Naive B cell (primary cell): ENCODE results near the gene TGIF2. TPM values are rescaled to one million over a fixed set of nuclear protein-coding genes. Genes with fewer than 3 reads are reported as not detected.
A peak's percentile ranks its signal among the peaks of the same experiment; 100 is the strongest.
"Not testable (repeated sequence)": the region's sequence is repeated elsewhere in the genome, so short reads cannot be mapped to it uniquely, and the experiment has no call there.

Experiments
- ATAC-seq, 2 donors: fragments of 150-1000 bp; cut with Tn5 transposase; 2 replicates each; pipeline ENCODE4 v1.10.0; 2021; ENCODE audit warnings: low read depth in 2 of 2, mild to moderate bottlenecking in 2 of 2, moderate library complexity in 2 of 2
- DNase-seq: peaks from one replicate; pipeline ENCODE4 v3.0.0; 2022
- H3K27ac Mint-ChIP-seq, 6 donors: one replicate each; pipeline ENCODE4 v1.8.0; 2020 to 2022; ENCODE audit warnings: mild to moderate bottlenecking in 6 of 6, mixed read lengths in 6 of 6, moderate library complexity in 5 of 6, inconsistent platforms in 2 of 6
- H3K27me3 Mint-ChIP-seq, 3 donors: one replicate each; pipeline ENCODE4 v1.8.0; 2021 to 2022; ENCODE audit warnings: mixed read lengths in 3 of 3, mild to moderate bottlenecking in 1 of 3
- H3K36me3 Mint-ChIP-seq, 2 donors: one replicate each; pipeline ENCODE4 v1.8.0; 2020 to 2022; ENCODE audit warnings: mixed read lengths in 2 of 2, inconsistent platforms in 1 of 2, mild to moderate bottlenecking in 1 of 2
- H3K4me1 Mint-ChIP-seq, 3 donors: one replicate each; pipeline ENCODE4 v1.8.0; 2020 to 2022; ENCODE audit warnings: mixed read lengths in 3 of 3, inconsistent platforms in 1 of 3, mild to moderate bottlenecking in 1 of 3, moderate library complexity in 1 of 3
- H3K4me3 Mint-ChIP-seq, 8 donors: one replicate each; pipeline ENCODE4 v1.8.0; 2020 to 2022; ENCODE audit warnings: mild to moderate bottlenecking in 8 of 8, mixed read lengths in 8 of 8, moderate library complexity in 8 of 8, inconsistent platforms in 2 of 8
- H3K9me3 Mint-ChIP-seq, 7 donors: one replicate each; pipeline ENCODE4 v1.8.0; 2020 to 2022; ENCODE audit warnings: mixed read lengths in 7 of 7, mild to moderate bottlenecking in 5 of 7, inconsistent platforms in 2 of 7, moderate library complexity in 1 of 7
- polyA plus RNA-seq, 6 donors: library from polyadenylated mRNA; unstranded; fragments of 300-500 nt; fragmentation: Illumina TruSeq; gene quantifications; one replicate each; pipeline ENCODE4 v1.2.3, GENCODE V29; 2021; ENCODE audit warnings: low read depth in 6 of 6

TGIF2 gene
- polyA plus RNA-seq, 6 donors from 2014 or later, result 33.3 to 50.5 (median 39.9) TPM

DNA sequence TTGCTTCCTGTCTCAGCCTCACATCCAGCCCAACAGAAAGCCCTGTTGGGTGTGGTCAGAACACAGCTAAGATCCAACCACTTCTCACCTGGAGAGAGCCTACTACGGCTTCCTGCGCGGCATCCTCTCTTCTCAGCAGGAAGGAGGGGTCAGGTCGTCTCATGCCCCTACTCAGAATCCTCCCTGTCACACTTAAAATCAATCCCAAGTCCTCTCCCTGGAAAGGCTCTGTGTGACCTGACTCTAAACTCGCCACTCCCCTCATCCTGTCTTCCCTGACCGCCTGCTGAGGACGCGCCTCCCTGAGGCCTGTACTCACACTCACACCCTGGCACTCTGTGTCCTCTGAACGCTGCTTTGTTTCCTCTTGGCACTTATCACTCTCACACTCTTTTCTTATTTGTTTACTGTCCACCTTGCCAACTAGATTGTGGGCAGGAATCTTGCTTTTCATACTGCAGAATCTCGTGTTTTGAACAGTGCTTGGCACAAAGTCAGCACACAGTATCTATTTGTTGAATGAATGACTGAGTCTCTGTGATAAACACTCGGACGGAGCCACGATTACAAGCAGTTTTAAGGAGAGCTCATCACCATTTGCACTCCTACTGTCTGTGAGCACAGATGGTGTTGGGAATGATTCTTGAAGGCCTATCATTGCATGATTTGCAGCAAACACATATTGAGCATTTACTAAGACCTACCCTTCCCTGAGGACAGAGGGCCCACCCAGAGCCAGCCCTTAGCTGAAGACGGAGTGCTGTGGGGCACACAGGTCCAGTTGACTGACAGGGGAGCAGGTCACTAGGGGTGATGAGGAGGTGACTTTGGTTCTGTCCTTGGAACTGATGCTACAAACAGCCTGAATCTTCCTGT, 50.9 kb downstream of the TGIF2 start:
- no peak for DNase-seq
- ATAC-seq, result no peak
- H3K36me3 Mint-ChIP-seq, result no peaks in the 10 kb centered on the region
- H3K4me3 Mint-ChIP-seq, result no peak overlapping the region
- no peaks in the 10 kb centered on the region for H3K27me3 Mint-ChIP-seq
- H3K4me1 Mint-ChIP-seq, result peaks cover 0 to 5% (median 2%) of the 10 kb centered on the region in 3 donors
- H3K9me3 Mint-ChIP-seq, result no peaks in the 10 kb centered on the region
- peak overlapping the region in 3 of 6 donors; percentile 19 to 86 (median 84) for H3K27ac Mint-ChIP-seq

DNA sequence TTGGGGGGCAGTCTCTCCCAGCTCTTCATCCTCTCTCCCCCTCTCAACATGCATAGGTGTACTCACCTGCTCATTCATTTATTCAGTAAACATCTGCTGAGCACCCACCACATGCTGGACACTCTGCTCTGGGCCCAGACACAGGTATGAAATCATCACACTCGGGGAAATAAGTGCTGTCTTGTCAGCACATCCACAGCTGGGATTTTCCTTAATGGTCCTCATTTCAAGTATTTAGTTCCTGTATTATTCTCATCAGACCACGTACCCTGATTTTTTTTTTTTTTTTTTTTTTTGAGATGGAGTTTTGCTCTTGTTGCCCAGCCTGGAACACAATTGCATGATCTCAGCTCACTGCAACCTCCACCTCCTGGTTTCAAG, 51.5 kb downstream of the TGIF2 start:
- Mint-ChIP-seq H3K4me1 (peaks cover under 1 to 11% (median 8%) of the 10 kb centered on the region in 3 donors), H3K9me3 (no peaks in the 10 kb centered on the region), H3K27ac (peak overlapping the region in 2 of 6 donors; percentile 63 to 86), H3K4me3 (no peak overlapping the region), H3K27me3 (no peaks in the 10 kb centered on the region), H3K36me3 (no peaks in the 10 kb centered on the region)
- ATAC-seq, result no peak
- no peak for DNase-seq

DNA sequence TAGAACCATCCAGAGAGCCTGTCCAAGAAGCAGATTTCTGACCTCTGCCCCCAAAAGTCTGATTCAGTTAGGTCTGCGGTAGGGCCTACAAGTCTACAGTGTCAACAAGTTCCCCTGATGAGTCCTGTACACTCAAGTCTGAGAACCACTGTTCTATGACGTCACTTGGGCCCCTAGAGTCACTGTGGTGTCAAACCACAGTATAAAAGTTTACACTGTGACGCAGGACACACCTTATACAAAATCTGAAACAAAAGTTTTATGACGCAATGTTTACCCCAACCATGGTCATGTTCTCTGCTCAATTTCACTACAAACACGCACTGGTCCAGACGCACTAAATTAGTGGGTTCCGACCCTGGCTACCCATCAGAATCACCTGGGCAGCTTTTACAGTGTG, 54.7 kb downstream of the TGIF2 start:
- Mint-ChIP-seq H3K4me1 (peaks cover 3 to 14% (median 12%) of the 10 kb centered on the region in 3 donors), H3K27me3 (no peaks in the 10 kb centered on the region), H3K27ac (no peak overlapping the region), H3K36me3 (no peaks in the 10 kb centered on the region), H3K9me3 (no peaks in the 10 kb centered on the region), H3K4me3 (no peak overlapping the region)
- DNase-seq (no peak), ATAC-seq (no peak)

DNA sequence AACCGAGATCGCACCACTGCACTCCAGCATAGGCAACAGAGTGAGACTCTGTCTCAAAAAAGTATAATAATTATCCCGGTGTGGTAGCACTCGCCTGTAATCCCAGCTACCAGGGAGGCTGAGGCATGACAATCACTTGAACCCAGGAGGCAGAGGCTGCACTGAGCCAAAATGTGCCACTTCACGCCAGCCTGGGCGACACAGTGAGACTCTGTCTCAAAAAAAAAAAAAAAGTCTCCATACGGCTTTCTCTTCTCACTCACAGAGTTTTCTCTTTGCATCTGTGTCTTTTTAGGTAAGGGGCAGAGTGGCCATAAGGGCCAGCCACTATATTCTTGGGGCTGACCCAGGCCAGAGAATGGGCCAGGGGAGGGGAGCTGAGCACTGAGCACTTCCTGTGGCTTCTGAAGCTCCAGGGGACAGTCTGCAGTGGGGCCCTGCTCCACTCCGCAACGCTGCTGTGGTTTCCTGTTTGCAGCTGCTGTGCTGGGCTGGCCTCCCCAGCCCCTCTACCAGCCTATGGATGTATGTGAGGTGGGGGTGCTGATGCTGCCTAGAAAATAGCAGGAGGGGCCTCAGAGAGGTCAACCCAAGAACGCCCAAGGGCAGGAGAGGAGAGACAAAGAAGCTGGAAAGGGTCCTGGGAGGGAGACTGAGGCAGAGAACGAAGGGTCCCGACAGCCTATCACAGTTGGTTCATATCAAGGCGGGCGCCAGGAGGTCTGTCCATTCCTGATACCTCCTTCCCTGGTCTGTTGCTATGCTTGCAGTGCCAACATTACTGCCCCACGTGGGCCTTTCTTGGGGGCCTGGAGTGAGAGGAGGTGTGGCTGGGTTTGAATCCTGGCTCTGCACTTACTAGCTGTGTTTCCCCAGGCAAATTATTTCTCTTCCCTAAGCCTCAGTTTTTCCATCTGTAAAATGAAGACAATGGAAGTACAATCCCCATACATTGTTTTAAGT, 56.6 kb downstream of the TGIF2 start:
- no peak for DNase-seq
- Mint-ChIP-seq H3K27me3 (no peaks in the 10 kb centered on the region), H3K9me3 (no peaks in the 10 kb centered on the region), H3K4me1 (peaks cover 3 to 14% (median 12%) of the 10 kb centered on the region in 3 donors), H3K36me3 (no peaks in the 10 kb centered on the region), H3K4me3 (no peak overlapping the region), H3K27ac (peak overlapping the region in 1 of 6 donors; percentile 77)
- ATAC-seq, result peak; percentile 30 to 58

DNA sequence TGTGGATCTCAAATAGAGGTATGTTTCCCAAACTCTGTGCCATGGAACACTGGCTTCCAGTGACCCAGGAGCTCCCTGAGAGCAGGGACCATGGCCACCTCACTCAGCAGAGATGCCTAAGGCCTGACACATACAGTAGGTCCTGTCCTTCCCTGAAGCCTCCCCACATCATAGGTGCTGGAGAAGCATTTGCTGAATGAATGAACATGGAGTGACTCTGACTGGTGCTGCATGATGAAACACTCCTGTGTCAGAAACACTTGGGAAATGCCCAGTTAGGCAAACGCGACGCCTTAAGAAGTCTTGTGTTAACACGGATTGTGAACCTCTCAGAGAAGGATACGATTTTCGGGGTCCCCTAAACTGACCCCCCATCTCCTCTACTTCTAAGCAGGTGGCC, 58.2 kb downstream of the TGIF2 start:
- Mint-ChIP-seq H3K27me3 (no peaks in the 10 kb centered on the region), H3K4me1 (peaks cover 3 to 13% (median 12%) of the 10 kb centered on the region in 3 donors), H3K9me3 (no peaks in the 10 kb centered on the region), H3K36me3 (no peaks in the 10 kb centered on the region), H3K4me3 (no peak overlapping the region), H3K27ac (peak overlapping the region in 1 of 6 donors; percentile 47)
- no peak for DNase-seq
- ATAC-seq, result no peak

DNA sequence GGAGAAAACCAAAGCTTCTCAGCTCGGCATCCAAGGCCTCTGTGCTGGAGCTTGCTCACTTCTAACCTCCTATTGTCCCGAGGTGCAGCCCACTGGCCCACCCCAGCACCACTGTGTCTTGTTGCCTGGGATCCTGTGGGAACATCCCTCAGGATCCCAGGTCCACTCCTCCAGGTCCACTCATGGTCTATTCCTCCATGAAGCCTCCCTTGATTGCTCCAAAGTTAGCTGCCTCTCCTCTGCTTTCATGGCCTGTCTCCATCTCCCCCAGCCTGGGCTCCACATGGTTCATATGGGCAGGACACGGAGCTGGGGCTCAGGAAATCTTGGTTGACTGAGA, 58.7 kb downstream of the TGIF2 start:
- ATAC-seq (no peak), DNase-seq (no peak)
- H3K27ac Mint-ChIP-seq, result peak overlapping the region in 1 of 6 donors; percentile 1
- H3K4me1 Mint-ChIP-seq, result peaks cover 3 to 12% (median 9%) of the 10 kb centered on the region in 3 donors
- H3K9me3 Mint-ChIP-seq, result no peaks in the 10 kb centered on the region
- H3K4me3 Mint-ChIP-seq, result no peak overlapping the region
- H3K36me3 Mint-ChIP-seq, result no peaks in the 10 kb centered on the region
- H3K27me3 Mint-ChIP-seq, result no peaks in the 10 kb centered on the region

DNA sequence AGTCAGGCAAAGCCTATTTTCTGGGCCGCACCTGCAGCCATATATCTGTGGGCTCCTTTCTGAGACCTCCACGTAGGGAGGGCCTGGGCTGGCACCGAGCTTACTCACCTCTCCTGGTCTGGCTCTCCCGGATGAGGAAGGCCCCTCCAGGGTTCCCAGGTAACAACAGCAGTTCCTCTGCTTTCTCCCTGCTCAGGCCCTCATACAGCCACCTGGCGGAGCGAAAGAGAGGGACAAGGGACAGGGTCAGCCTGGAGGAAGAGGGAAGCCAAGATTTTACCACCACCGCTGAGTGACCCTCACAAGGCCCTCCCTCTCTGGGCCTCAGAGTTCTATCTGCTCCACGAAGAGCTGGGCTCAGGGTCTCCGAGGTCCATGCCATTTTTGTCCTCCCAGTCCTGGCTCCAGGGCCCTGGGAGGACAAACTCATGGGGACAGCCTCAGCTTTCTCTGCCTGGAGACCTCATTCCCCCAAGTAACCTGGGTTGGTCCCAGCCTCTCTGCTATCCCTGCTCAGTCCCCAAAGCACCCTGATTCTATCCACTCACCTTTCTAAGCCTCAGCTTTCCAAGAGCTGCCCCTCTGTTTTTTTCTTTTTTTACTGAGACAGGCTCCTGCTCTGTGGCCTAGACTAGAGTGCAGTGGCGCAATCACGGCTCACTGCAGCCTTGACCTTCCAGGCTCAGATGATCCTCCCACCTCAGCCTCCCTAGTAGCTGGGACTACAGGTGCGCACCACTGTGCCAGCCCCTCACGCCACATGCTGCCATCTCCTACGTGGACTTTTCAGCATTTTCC, 59.3 kb downstream of the TGIF2 start:
- Mint-ChIP-seq H3K36me3 (no peaks in the 10 kb centered on the region), H3K27ac (peak overlapping the region in 1 of 6 donors; percentile 92), H3K4me1 (peaks cover 3 to 12% (median 9%) of the 10 kb centered on the region in 3 donors), H3K4me3 (peak overlapping the region in 1 of 8 donors; percentile 56), H3K27me3 (no peaks in the 10 kb centered on the region), H3K9me3 (no peaks in the 10 kb centered on the region)
- no peak for DNase-seq
- no peak for ATAC-seq

DNA sequence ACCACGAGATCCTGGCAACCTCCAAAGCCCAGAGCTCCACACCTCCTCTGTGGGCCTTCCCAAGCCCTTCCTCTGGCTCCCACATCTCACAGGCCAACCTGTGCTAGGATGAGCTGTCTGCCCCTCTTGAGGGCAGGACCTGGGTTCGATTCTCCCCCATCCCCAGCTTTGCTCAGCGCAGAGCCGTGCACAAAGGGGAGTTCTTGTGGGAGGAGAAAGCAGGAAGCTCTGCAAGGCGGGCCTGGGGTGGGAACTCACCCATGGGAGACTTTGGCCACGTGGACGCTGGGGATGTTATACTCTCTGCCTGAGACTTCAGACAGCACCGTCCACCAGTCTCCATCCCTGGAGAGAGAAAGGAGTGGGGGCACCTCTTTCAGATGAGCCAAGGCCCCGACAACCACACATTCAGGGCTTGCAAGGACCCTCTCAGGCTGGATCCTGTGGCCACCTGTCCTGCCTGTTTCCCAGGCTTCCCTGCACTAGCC, 59.9 kb downstream of the TGIF2 start:
- no peaks in the 10 kb centered on the region for H3K36me3 Mint-ChIP-seq
- H3K27me3 Mint-ChIP-seq, result no peaks in the 10 kb centered on the region
- H3K27ac Mint-ChIP-seq, result peak overlapping the region in 1 of 6 donors; percentile 92
- H3K4me1 Mint-ChIP-seq, result peaks cover 3 to 12% (median 9%) of the 10 kb centered on the region in 3 donors
- DNase-seq (no peak), ATAC-seq (no peak)
- no peaks in the 10 kb centered on the region for H3K9me3 Mint-ChIP-seq
- H3K4me3 Mint-ChIP-seq, result no peak overlapping the region

DNA sequence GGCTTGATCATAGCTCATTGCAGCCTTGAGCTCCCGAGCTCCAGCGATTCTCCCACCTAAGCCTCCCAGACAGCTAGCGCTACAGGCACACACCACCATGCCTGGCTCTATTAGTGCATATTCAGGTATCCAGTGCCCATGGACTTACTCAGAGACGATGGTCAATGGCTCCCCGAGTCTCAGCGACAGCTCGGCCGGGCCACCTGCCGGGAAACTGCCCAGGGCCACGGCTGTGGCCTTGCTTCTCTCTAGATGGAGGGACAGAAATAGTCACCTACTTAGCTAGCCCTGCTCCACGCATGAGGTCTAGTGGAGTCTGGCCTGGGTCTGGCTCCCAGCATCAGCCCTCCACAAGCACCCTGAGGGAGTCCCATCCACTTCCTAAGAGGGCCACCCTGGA, 60.9 kb downstream of the TGIF2 start:
- no peaks in the 10 kb centered on the region for H3K36me3 Mint-ChIP-seq
- H3K27ac Mint-ChIP-seq, result peak overlapping the region in 2 of 6 donors; percentile 44 to 54
- no peak overlapping the region for H3K4me3 Mint-ChIP-seq
- H3K27me3 Mint-ChIP-seq, result no peaks in the 10 kb centered on the region
- ATAC-seq (no peak), DNase-seq (no peak)
- H3K4me1 Mint-ChIP-seq, result peaks cover 3 to 10% (median 9%) of the 10 kb centered on the region in 3 donors
- H3K9me3 Mint-ChIP-seq, result no peaks in the 10 kb centered on the region

DNA sequence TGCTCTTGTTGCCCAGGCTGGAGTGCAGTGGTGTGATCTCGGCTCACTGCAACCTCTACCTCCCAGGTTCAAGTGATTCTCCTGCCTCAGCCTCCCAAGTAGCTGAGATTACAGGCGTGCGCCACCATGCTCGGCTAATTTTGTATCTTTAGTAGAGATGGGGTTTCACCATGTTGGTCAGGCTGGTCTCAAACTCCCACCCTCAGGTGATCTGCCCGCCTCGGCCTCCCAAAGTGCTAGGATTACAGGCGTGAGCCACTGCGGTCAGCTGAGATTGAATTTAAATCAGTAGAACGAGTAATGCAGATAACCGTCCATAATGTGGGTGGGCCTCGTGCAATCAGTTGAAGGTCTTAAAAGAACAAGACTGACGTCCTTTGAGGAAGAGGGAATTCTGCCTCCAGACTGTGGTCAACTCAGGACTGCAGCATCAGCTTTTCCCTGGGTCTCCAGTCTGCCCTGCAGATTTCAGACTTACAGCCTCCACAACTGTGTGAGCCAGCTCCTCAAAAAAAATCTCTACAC, 65.5 kb downstream of the TGIF2 start:
- DNase-seq, H3K9me3 Mint-ChIP-seq, H3K4me3 Mint-ChIP-seq, H3K27ac Mint-ChIP-seq, ATAC-seq, H3K36me3 Mint-ChIP-seq, H3K27me3 Mint-ChIP-seq, H3K4me1 Mint-ChIP-seq: not testable (repeated sequence)

DNA sequence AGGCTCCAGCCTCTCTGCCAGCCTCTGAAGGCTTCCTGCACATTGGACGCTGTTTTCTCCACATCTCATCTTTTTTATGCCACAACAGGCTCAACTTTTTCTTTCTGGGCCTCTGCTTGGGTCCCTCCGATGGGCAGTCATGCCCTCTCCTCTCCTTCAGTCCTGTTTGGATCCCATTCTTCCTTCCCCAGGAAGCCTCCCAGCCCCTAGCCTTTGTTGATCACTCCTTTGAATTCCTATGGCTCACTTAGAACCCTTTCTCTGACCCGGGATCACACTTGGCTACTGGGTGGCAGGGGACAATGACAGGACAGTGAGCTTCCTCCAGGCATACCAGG, 68.1 kb downstream of the TGIF2 start:
- Mint-ChIP-seq H3K27ac (peak overlapping the region in 2 of 6 donors; percentile 4 to 90), H3K4me3 (no peak overlapping the region), H3K36me3 (no peaks in the 10 kb centered on the region), H3K27me3 (no peaks in the 10 kb centered on the region), H3K9me3 (no peaks in the 10 kb centered on the region), H3K4me1 (peaks cover 7 to 16% (median 10%) of the 10 kb centered on the region in 3 donors)
- ATAC-seq, result no peak
- DNase-seq, result no peak

DNA sequence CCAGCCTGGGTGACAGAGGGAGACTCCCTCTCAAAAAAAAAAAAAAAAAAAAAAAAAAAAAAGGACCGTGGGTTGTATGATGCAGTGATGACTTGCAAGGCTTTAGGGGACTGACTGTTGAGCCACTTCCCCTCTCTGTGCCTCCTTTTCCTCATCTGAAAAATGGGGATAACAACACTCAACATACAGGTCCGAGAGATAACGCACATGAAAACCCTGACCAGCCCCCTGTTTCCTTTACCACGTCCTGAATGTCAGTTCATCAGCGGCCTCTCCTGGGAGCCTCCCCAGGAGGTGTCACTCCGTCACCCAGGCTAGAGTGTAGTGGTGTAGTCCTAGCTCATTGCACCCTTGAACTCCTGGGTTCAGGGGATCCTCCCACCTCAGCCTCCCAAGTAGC, 68.7 kb downstream of the TGIF2 start:
- Mint-ChIP-seq H3K27ac (peak overlapping the region in 1 of 6 donors; percentile 78), H3K4me3 (no peak overlapping the region), H3K36me3 (no peaks in the 10 kb centered on the region), H3K27me3 (no peaks in the 10 kb centered on the region), H3K9me3 (no peaks in the 10 kb centered on the region), H3K4me1 (peaks cover 7 to 17% (median 10%) of the 10 kb centered on the region in 3 donors)
- no peak for DNase-seq
- ATAC-seq, result no peak
